Kidney glomerular epithelial cell (primary cell): ENCODE measurements around the gene KY.
A peak's percentile ranks its signal among the peaks of the same experiment; 100 is the strongest.

Experiments used
- DNase-seq: peaks from one replicate; lab custom pipeline; 2025; lab: John Stamatoyannopoulos, UW

Gene KY

GRCh38 chr3:134672571-134672970 is 21.7 kb upstream of the KY start:
- DNase-seq: no peak

DNA sequence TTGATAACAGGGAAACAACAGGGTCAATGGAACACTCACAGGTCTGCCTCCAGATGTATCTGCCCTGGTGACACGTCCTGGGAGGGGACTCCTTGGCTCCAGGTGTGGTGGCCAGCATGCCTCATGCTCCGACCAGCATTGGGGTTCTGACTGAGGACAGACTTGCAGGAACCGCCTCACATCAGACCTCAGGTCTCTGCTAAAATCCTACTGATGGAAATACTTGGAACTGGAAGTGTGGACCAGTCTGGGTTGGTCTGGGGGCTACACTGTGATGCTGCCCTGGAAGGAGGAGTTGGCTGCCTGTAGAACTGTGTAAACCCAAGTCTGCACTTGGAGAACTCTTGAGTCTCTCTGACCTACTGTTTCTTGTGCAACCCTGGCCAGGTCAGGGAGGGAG is 17.1 kb upstream of the KY start:
- no peak for DNase-seq

DNA sequence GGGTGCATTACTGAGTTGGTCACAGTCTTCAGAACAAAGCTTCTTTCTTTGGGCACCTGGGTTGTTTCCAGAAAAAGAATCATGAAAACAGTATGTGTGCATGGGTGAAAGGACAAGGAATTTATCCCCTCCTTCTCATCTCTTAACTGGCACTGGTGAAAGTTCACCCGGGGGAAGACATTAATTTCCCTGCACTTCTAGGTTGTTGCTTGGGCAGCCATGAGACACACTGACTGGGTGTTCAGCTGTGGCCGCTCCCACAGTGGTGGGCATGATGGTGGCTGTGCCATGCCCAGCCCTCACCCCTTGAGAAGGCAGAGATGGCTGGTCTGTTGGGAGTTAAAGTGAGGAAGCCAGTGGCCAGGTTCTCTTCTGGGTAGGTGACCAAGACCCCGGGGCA is 16.6 kb upstream of the KY start:
- peak; percentile 21 for DNase-seq

DNA sequence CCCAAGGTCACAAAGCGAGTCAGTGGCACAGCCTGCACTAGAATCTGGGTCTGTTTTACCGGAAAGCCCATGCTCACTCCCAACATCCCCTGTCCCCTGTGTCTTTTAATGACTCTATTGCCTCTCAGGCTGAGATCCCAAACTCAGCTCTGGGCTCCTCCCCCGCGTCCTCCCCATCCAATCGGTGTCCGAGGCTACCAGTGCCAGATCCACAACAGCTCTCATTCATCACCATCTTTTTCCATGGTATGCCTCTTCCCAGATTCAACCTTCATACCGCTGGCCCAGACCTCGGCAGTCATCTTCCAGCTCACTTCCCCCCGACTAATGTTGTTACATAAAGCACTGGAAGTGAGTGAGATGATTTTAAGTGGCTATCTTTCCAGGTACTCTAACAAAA is 16.1 kb upstream of the KY start:
- no peak for DNase-seq

DNA sequence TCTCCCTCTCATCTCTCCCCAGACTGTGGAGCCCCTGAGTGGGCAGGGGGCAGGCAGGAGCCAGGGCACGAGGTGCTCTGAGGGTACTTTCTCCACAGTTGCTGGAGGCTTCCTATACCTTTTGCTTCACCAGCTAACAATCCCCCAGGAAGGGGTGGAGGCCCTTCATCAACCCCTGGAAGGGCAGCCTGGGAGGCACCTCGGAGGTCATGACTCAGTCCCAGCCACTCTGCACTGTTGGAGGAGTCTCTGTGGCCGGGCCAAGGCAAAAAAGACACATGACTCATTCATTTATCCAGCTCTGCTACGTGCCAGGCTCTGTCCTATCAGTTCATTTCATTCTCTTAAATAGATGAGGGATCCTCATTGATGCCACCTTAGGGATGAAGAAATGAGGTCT is 15.6 kb upstream of the KY start:
- DNase-seq: peak; percentile 59

DNA sequence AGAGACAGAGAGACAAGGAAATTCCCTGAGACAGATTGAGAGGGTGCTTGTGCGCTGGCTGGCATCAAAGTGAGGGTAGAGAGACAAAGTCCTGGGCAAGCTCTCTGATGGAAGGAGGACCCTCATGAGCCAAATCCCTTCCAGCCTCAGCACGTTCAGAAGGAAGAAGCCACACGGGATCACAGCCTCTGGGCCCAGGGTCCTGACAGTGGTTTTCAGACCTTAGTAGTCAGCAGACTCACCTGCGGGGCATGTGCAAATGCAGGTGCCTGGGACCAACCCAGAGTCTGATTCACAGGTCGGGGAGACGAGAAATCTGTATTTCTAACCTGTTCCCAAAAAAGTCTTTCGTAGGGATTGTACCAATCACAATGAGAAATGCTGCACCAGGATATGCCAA is 15.2 kb upstream of the KY start:
- DNase-seq: no peak

DNA sequence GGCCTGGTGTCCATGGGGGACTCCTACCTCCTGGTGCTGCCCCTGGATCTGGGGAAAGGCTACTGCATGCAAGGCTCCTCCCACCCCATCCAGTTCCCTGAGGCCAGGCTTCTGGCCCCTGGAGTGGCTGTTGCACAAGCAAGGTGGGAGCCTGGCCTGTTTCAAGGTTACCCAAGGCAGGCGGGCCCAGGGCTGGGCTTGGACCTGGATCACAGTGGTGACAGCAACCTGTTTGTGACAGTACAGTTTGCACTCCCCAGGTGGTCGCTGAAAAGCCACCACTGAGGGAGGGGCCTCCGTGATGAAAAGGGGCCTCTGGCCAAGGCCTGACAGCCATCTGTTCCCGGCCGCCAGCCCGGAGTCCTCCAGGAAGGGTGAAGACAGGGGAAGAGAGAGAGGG is 14.4 kb upstream of the KY start:
- DNase-seq: no peak

GRCh38 chr3:134663721-134664456 is 13.1 kb upstream of the KY start:
- DNase-seq: no peak

DNA sequence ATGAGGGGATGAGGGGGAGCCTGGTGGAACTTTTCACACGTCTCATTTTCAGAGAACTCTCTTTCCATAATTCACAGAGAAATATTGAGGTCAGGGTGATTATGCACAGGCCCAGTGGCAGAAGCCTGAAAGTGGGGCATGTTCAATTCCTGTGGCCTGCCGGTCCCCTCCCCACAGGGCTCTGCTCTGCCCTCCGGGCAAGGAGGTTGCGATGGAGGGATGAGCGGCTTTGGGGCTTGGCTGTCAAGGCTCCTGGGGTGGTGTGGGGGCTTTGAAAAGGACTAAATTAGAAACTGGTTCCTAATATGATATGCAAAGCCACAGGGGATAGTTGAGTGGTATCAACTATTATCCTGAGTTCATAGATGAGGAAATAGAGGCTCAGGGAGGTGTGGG is 9.2 kb upstream of the KY start:
- DNase-seq: no peak

- no peak for DNase-seq
Measured at GRCh38 chr3:134659391-134660045, 8.7 kb upstream of the KY start.

DNA sequence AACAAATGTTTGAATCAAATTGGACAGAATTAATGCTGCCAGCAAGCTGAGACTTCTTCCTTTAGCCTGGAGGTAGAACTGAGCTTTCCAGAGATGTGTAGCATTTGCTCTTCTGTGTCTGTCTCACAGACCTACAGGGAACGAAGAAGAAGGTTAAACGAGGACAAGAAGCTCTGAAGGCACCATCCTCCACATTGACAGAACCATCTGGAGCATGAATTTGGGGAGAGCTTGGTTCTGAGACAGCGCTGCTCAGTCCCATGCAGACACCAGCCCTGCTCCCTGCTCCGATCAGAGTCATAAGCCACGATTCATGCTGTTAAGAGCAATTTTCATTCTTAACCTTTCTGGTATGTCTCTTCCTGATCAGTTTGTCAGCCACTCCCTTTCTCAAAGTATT is 7.7 kb upstream of the KY start:
- no peak for DNase-seq

- no peak for DNase-seq
Measured at GRCh38 chr3:134656211-134656800, 5.5 kb upstream of the KY start.

DNA sequence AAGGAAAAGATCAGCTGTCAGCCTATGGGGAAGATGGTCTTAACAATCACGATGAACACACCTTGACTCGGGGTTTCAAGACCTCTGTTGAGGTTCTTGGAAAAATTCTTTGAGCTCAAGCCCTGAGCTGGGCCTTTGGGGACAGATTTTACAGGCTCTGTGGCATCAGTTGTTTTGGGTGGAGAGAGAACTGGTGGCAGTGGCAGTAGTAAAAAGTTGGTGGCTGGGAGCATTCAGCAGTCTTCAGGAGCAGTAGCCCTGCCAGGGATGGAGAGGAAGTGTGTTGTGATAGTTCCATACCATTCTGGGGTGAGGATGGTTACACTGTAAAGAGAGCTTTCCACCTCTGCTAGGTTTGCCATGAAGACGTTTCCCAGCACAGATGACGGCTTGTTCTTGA is 4.9 kb upstream of the KY start:
- DNase-seq: no peak

DNA sequence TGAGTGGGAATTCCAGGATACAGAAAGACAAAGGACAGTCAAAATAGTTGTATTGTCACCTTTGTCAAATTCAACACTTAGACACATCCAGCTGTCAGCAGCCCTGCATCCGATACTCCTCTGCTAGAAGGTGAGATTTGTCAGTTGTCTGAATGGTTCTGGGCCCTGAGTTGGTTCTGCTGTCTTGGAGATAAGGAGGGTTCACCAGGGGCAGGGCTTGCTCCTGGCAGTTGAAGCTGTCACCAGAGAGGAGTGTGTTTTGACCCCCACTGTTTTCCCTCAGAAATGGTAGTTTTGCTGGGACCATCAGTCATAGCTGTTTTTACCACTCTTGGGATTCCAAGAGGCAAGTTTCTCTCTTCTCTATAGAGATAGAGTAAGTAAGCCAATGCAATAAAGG is 3.2 kb upstream of the KY start:
- no peak for DNase-seq

- no peak for DNase-seq
Measured at GRCh38 chr3:134652886-134653630, 2.2 kb upstream of the KY start.

DNA sequence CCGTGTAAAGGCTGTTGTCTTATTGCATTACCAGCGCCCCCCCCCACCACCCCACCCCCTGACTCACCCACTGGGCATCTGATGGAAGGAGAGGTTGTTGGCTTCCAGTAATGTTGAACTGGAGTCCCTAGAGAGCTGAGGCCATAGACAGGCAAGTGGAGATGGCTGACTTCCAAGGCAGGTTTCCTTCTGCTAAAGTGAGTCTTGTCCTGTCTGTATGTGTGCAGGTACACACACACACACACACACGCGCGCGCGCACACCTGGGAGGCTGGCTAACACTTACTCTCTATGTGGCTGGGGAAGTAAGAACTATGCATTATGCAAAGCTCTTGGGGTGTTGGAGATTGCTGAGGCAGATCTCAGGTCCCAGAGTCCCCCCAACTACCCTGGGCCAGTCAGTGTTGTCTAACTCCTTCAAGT is 1.6 kb upstream of the KY start:
- no peak for DNase-seq

DNA sequence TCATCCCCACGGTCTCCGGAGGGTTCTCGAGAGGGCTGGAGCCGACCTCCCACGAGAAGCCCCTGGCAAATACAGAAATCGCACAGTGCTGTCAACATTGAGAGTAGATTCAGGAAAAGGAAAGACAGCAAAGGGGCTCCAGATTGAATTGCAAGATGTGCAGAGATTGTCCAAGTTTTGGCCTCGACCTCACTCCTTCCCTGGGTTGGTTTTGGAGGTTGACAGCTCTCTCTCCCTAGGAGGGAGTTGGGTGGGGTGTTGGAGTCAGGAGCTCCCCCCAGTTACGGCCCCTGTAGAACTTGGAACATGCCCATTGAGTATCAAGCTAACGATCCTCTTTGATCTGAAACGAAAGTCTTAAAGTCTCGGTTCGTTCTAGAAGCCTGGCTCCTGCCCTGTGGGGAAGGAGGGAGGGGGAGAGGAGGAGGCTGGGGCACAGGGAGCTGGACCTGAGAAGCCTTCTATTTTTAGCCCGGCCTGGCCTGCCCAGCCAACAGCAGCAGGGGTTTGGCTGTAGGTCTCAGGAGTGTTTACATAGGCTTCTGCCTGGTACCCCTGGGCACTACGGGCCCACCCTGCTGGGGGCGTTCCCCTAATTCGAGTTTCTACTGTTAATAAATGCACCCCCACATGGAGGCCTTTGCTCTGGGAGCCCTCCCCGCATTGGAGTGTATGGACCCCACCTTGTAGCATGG is 672 bp upstream of the KY start:
- DNase-seq: no peak

GRCh38 chr3:134649106-134649705 is 1.6 kb downstream of the KY start:
- no peak for DNase-seq

DNA sequence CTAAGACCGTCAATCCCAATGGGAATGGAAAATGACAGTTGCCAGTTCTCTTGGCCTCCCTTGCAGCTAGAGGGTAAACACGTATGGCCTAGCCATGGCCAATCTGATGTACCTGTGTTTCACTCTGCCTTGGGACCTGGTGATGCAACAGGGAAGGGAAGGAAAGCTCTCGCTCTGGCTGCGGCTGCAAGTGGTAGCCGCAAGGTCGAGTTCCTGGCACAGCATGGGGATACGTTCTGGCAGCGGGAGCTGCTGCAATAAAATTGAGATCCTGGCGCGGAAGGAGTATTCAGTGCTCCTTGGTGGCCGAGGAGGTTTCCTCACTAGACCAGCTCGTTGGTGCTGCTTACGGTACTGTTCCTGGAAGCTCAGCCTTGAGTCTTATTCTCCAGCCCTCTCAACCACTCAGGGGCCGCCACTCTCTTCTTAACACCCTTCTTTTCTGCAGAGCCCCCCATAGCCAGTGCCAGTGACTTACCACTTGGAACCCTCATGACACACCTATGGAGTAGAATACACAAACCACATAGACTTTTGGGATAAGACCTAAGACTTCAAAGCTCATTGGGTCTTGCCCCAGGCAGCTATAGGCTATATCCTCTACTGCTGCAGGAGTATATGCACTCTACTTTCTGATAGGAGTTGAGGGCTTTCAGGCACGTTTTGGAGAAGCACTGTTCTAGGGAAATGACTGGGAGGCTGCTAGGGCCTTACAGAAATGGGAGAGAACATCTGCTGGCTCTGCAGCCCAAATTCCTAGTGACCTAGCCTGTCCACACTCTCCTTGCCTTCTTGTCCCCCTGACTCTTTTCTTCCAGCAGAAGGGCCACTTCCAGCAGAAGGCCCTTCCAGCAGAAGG is 2.7 kb downstream of the KY start:
- DNase-seq: no peak

GRCh38 chr3:134646086-134646485 is 4.7 kb downstream of the KY start:
- DNase-seq: no peak

- no peak for DNase-seq
Measured at GRCh38 chr3:134645515-134645914, 5.3 kb downstream of the KY start.
